DMS 273 (cell line): Measurements from ENCODE around the gene BTF3.

ENCODE experiments used
- DNase-seq: peaks from one replicate; lab custom pipeline; 2025; ENCODE audit not compliant: unreplicated experiment; lab: John Stamatoyannopoulos, UW

Gene BTF3

GRCh38 chr5:73519531-73520283, 21.5 kb downstream of the BTF3 start:
- DNase-seq: peak; percentile 92

GRCh38 chr5:73522989-73523388, 24.7 kb downstream of the BTF3 start:
- DNase-seq: no peak

- no peak for DNase-seq
Observed at GRCh38 chr5:73523861-73524260, 25.6 kb downstream of the BTF3 start.

- peak; percentile 26 for DNase-seq
Observed at GRCh38 chr5:73525606-73526203, 27.5 kb downstream of the BTF3 start.

GRCh38 chr5:73528248-73528647, 30.0 kb downstream of the BTF3 start:
- DNase-seq: no peak

GRCh38 chr5:73529081-73529480, 30.8 kb downstream of the BTF3 start:
- DNase-seq: no peak

GRCh38 chr5:73531356-73531755, 33.1 kb downstream of the BTF3 start:
- DNase-seq: no peak

GRCh38 chr5:73532195-73532594, 34.0 kb downstream of the BTF3 start:
- no peak for DNase-seq

GRCh38 chr5:73534011-73534644, 35.9 kb downstream of the BTF3 start:
- no peak for DNase-seq

GRCh38 chr5:73534971-73535370, 36.7 kb downstream of the BTF3 start:
- no peak for DNase-seq

- DNase-seq: no peak
Observed at GRCh38 chr5:73539730-73540129, 41.5 kb downstream of the BTF3 start.

- DNase-seq: no peak
Observed at GRCh38 chr5:73540192-73540591, 42.0 kb downstream of the BTF3 start.

GRCh38 chr5:73542020-73542419, 43.8 kb downstream of the BTF3 start:
- no peak for DNase-seq

- peak; percentile 53 for DNase-seq
Observed at GRCh38 chr5:73544429-73545402, 46.5 kb downstream of the BTF3 start.

- DNase-seq: no peak
Observed at GRCh38 chr5:73545403-73545779, 47.1 kb downstream of the BTF3 start.

GRCh38 chr5:73550016-73550415, 51.8 kb downstream of the BTF3 start:
- DNase-seq: no peak

GRCh38 chr5:73552642-73553041, 54.4 kb downstream of the BTF3 start:
- DNase-seq: no peak
